Gastrocnemius medialis (tissue), 4 donors: ENCODE data around the gene YWHAG. TPM values are rescaled to one million over a fixed set of nuclear protein-coding genes. Genes with fewer than 3 reads are reported as not detected.
A peak's percentile ranks its signal among the peaks of the same experiment; 100 is the strongest.

Experiments
- ATAC-seq, 2 donors: fragments of 150-250 bp; one replicate each; pipeline ENCODE4 v1.9.1; 2016
- DNase-seq, 2 donors: peaks; one replicate each; pipeline ENCODE4 v3.0.0-alpha.2; 2019
- H3K27ac ChIP-seq, 4 donors: fragments of 200-600 bp; sonication (generic); 1 replicate in 1 of 4; 2 replicates in 3 of 4; pipeline ENCODE4 v1.5.1; 2016 to 2018; ENCODE audit warnings: mild to moderate bottlenecking in 2 of 4, moderate library complexity in 1 of 4
- H3K27me3 ChIP-seq, 3 donors: fragments of 200-600 bp; sonication (generic) in 2 of 3; 1 replicate in 1 of 3; 2 replicates in 2 of 3; pipeline versions ENCODE4 v1.5.1 to v1.6.0; 2016 to 2019; ENCODE audit warnings: mild to moderate bottlenecking in 1 of 3, moderate library complexity in 1 of 3
- H3K36me3 ChIP-seq, 2 donors: fragments of 200-600 bp; sonication (generic) in 1 of 2; one replicate each; pipeline ENCODE4 v1.5.1; 2017 to 2018
- H3K4me1 ChIP-seq, 2 donors: fragments of 200-600 bp; sonication (generic) in 1 of 2; one replicate each; pipeline ENCODE4 v1.5.1; 2016 to 2017; ENCODE audit warnings: mild to moderate bottlenecking in 2 of 2
- H3K4me3 ChIP-seq, 4 donors: fragments of 200-600 bp; sonication (generic) in 3 of 4; 1 replicate in 1 of 4; 2 replicates in 3 of 4; pipeline ENCODE4 v1.5.1; 2016 to 2019; ENCODE audit warnings: mild to moderate bottlenecking in 2 of 4
- H3K9me3 ChIP-seq, 3 donors: fragments of 200-600 bp; sonication (generic) in 2 of 3; 1 replicate in 1 of 3; 2 replicates in 2 of 3; pipeline ENCODE4 v1.5.1; 2016 to 2019
- POLR2A ChIP-seq, 2 donors: fragments of 450-650 bp; IDR thresholded peaks; one replicate each; pipeline ENCODE4 v1.6.1; 2017; ENCODE audit warnings: antibody characterized with exemption in 2 of 2, mild to moderate bottlenecking in 2 of 2, moderate library complexity in 2 of 2
- in situ Hi-C, 4 donors: fragments of 200-750 bp; cut with MboI; loops; one replicate each; pipeline versions ENCODE4 v1.15.0 to v1.8.0; 2017; ENCODE audit warnings: low sequenced_read_pairs in 4 of 4
- intact Hi-C: fragments of 100-400 bp; cut with DNase I; formaldehyde crosslinking; loops from one replicate; pipeline ENCODE4 v1.15.1; 2023; ENCODE audit warnings: low total_unique reads
- total RNA-seq, 4 donors: library from RNA; depleted of rRNA; stranded (reverse); fragments of >200 nt; gene quantifications; one replicate each; pipeline versions ENCODE4 v1.1.0 to v1.2.3, GENCODE V29; 2016
- TF ChIP-seq, protein P1 (sequence below), 5 experiments: fragments of 450-650 bp in 3 of 5; fragments of 200-600 bp in 2 of 5; sonication (generic) in 2 of 5; IDR thresholded peaks in 4 of 5; conservative IDR thresholded peaks in 1 of 5; 1 replicate in 4 of 5; 2 replicates in 1 of 5; pipeline ENCODE4 v1.5.1; 2016 to 2019; ENCODE audit warnings: antibody characterized with exemption in 5 of 5, mild to moderate bottlenecking in 3 of 5, moderate library complexity in 3 of 5

YWHAG gene
- total RNA-seq, 4 donors from 2014 or later = 119 to 262 (median 179) TPM

- Histone ChIP-seq H3K36me3 (no peaks in the 10 kb centered on the region), H3K4me3 (no peak overlapping the region), H3K27ac (no peak overlapping the region), H3K4me1 (peaks cover 0 to 5% of the 10 kb centered on the region in 2 donors), H3K27me3 (no peaks in the 10 kb centered on the region), H3K9me3 (no peaks in the 10 kb centered on the region)
- peak in 1 of 2 donors; percentile 77 for ATAC-seq
- intact Hi-C loops = no loop called here
- DNase-seq = no peak
- in situ Hi-C loops = no loop called here
- no peak for TF ChIP-seq POLR2A (IDR thresholded peaks at IDR 0.05)
- TF ChIP-seq, protein P1, sequence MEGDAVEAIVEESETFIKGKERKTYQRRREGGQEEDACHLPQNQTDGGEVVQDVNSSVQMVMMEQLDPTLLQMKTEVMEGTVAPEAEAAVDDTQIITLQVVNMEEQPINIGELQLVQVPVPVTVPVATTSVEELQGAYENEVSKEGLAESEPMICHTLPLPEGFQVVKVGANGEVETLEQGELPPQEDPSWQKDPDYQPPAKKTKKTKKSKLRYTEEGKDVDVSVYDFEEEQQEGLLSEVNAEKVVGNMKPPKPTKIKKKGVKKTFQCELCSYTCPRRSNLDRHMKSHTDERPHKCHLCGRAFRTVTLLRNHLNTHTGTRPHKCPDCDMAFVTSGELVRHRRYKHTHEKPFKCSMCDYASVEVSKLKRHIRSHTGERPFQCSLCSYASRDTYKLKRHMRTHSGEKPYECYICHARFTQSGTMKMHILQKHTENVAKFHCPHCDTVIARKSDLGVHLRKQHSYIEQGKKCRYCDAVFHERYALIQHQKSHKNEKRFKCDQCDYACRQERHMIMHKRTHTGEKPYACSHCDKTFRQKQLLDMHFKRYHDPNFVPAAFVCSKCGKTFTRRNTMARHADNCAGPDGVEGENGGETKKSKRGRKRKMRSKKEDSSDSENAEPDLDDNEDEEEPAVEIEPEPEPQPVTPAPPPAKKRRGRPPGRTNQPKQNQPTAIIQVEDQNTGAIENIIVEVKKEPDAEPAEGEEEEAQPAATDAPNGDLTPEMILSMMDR (IDR thresholded peaks at IDR 0.05 in 4 of 5, conservative IDR thresholded peaks at IDR 0.05 in 1 of 5) = no peak
These were observed 14.4 kb upstream of the YWHAG start for GRCh38 chr7:76372984-76373833.

DNA sequence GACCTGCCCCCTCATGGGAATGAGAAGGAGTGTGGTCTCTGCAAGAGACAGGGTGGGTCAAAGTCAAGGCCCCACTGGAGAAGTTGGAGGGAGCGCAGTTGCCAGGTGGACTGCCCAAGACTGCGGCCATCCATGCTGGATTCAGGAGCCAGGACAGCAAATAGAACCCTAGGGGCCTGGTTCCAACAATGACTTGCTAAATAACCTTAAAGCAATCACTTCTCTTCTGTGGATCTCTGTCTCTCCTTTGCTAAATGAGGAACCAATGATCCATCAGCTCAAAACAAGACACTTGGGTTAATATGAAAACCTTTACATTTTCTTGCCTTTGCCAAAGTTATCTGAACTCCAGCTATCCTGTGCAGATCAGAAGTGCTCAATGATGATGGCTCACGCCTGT lies 12.6 kb upstream of the YWHAG start:
- Histone ChIP-seq H3K27ac (no peak overlapping the region), H3K9me3 (no peaks in the 10 kb centered on the region), H3K4me1 (peaks cover 0 to 3% of the 10 kb centered on the region in 2 donors), H3K4me3 (no peak overlapping the region), H3K27me3 (no peaks in the 10 kb centered on the region), H3K36me3 (no peaks in the 10 kb centered on the region)
- no peak for ATAC-seq
- no peak for DNase-seq
- in situ Hi-C loops = no loop called here
- TF ChIP-seq POLR2A (IDR thresholded peaks at IDR 0.05) = no peak
- TF ChIP-seq, protein P1 (IDR thresholded peaks at IDR 0.05 in 4 of 5, conservative IDR thresholded peaks at IDR 0.05 in 1 of 5) = no peak
- intact Hi-C loops = no loop called here

DNA sequence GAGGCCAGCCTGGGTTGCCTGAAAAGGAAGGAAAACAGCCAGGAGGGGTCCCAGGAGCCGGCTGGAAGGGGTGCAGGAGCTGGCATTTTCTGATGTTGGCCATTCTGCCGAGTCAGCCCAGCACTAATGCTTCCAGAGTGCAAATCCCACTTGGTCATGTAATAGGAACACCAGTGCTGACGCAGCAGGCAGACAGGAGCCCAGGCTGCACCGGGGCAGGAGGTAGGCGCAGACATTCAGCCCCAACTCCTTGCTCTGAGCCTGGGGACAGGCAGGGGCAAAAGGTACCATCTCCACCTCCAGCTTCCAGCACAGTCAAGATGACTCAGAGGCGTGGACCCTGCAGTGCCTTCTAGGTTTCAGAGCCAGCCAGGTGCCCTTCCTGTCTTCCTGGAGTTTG lies 10.2 kb upstream of the YWHAG start:
- DNase-seq (no peak), ATAC-seq (peak in 1 of 2 donors; percentile 25)
- Histone ChIP-seq H3K27ac (no peak overlapping the region), H3K9me3 (no peaks in the 10 kb centered on the region), H3K36me3 (no peaks in the 10 kb centered on the region), H3K4me1 (peaks cover 21 to 24% of the 10 kb centered on the region in 2 donors), H3K4me3 (no peak overlapping the region), H3K27me3 (no peaks in the 10 kb centered on the region)
- in situ Hi-C loops (no loop called here), intact Hi-C loops (no loop called here)
- TF ChIP-seq, protein P1 (IDR thresholded peaks at IDR 0.05 in 4 of 5, conservative IDR thresholded peaks at IDR 0.05 in 1 of 5) = no peak
- no peak for TF ChIP-seq POLR2A (IDR thresholded peaks at IDR 0.05)

GRCh38 chr7:76368190-76368589 lies 9.4 kb upstream of the YWHAG start:
- TF ChIP-seq POLR2A (IDR thresholded peaks at IDR 0.05) = no peak
- TF ChIP-seq, protein P1 (IDR thresholded peaks at IDR 0.05 in 4 of 5, conservative IDR thresholded peaks at IDR 0.05 in 1 of 5) = no peak
- intact Hi-C loops = no loop called here
- ATAC-seq = no peak

More at GRCh38 chr7:76368190-76368589, 9.4 kb upstream of the YWHAG start:
- Histone ChIP-seq H3K4me1 (peaks cover 22 to 24% of the 10 kb centered on the region in 2 donors), H3K27ac (no peak overlapping the region), H3K4me3 (no peak overlapping the region), H3K27me3 (no peaks in the 10 kb centered on the region), H3K36me3 (no peaks in the 10 kb centered on the region), H3K9me3 (no peaks in the 10 kb centered on the region)
- DNase-seq = no peak
- in situ Hi-C loops = no loop called here
